OCI-LY1 (cell line): ENCODE measurements around the gene NACC2.

Experiments
- CTCF ChIP-seq: fragments of 200-600 bp; sonication (generic), shearing (Covaris generic); IDR thresholded peaks from 2 replicates; pipeline ENCODE4 v1.5.1; 2017; ENCODE audit warnings: mild to moderate bottlenecking, antibody characterized with exemption, low read length, moderate library complexity, mixed read lengths
- EZH2 ChIP-seq: fragments of 200-600 bp; sonication (generic), shearing (Covaris generic); IDR thresholded peaks from 2 replicates; pipeline ENCODE4 v1.8.0; 2017; ENCODE audit warnings: borderline replicate concordance, mixed run types, mild to moderate bottlenecking, antibody characterized with exemption, low read length, moderate library complexity, mixed read lengths

DNA sequence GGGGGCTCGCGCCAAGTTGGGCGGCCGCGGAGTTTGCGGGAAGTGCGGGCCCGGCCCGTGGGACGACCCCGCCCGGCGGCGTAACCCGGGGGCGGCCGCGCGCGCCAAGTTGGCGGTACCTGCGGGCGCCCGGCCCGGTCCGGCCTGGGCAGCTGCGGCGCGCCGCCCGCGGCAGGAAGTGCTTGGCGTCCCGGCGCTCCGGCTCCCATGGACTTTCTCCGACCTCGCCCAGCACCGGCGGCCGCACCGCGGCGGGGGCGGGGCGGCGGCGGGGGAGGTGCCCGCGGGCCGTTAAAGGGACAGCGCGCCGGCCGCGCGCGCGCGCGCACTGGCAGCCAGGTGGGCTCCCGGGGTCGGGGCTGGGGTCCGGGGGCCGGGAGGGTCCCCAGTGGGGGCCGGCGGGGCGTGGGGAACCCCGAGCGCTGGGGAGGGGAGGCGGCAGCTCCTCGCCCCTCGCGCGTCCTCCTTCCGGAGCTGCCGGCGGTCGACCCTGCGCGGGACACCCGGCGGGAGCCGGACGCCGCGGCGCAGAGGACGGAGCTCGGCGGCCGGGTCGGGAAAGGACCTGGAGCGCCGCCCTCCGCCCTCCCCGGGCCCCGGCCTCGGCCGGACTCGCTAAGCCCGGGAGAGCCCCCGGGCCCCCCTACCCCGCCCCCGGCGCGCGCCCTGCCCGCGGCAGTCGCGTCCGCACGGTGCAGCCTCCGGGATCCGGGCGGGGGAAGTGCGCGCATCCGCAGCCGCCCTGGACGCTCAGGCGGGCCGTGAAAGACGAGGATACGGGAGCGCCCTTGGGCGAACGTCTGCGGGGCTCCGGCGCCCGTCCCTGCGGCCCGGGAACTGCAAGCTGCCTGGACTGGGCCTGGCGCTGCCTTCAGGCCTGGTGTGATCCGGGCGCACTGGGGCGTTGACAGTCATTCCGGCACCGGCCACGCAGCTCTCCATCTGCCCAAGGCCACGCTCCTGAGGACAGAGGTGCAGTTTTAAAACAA is at the start of gene NACC2:
- no peak for TF ChIP-seq EZH2
- TF ChIP-seq CTCF = no peak
